GM10847 (cell line): ENCODE data around the gene VMP1.

Experiments
- POLR2A ChIP-seq: IDR thresholded peaks from 2 replicates; pipeline ENCODE4 v1.6.1; 2011; ENCODE audit not compliant: insufficient read length; ENCODE audit errors: extremely low read depth

Gene VMP1

DNA sequence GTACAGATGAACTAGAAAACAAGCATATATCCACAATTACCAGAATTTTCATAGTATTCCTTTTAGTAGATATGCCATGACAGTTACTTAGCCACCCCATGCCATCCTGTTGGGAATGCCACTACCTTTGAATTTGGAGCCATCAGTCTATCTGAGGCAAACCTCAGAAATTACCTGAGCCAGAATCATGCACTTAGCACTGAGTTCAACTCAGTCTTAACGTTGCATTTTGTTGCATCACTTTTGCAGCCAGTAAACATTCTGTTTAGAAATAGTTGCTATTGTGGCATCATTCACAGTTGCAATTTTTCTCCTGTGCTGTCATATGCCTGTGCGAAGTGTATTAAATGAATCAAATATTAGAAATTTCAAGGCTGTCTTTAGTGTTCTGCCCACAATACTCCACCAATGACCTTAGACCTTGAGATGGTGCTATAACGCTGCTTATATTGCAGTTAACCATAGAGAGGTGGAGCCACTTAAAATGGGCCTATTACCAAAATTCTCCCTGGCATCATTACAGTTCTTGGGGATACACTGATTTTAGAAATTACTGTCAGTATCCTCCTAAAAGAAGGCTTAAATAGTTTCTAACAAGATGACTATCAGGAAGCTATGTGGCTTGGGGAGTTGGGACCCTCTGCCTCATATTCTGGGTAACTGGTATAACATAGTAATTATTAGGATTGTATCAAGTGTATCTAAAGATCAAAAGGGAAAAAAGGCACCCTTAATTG lies 11.3 kb upstream of the VMP1 start:
- no peak for TF ChIP-seq POLR2A

DNA sequence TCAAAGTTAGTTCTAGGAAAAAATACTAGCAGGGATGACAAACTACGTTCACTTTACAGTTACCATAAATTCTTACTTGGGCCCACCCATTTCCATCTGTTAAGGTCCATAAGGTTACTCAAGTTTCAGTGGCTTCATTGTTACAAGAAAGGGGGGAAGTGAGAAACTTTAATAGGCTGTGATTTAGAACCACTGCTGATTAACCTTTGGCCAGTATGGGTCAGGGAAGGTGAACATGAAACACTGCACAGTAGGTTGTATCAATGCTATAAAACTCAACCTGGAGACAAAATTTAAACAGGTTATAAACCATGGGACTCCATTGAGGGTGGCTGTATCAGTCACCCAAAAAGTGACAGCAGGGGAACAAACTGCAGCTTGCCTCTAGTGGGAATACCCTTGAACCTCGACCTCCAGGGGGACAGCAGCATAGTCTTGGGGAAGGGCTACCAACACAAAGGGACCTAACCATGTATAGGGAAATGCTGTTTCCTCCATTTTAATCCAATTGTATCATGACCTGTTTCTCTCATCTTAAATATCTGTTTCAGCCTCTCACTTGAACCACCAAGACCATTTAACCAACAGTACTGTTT lies 10.7 kb upstream of the VMP1 start:
- no peak for TF ChIP-seq POLR2A

DNA sequence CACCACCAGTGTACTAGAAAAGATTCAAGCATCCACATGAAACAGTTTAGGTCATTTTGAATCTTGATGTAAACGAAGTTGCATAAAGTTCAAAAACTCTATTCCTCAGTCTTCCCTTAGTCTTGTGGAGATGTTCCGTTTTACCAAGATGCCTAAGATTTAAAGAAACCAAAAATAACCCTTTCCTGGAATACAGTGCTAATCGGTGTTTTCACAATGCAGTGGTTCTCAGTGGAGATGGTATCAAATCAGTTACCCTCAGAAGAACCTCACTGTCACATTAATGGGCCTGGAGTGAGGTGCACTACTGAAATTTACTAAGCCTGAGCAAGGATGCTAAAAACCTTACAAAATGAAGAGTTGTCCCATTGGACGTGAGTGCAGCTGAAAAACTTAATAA lies 9.3 kb upstream of the VMP1 start:
- no peak for TF ChIP-seq POLR2A

DNA sequence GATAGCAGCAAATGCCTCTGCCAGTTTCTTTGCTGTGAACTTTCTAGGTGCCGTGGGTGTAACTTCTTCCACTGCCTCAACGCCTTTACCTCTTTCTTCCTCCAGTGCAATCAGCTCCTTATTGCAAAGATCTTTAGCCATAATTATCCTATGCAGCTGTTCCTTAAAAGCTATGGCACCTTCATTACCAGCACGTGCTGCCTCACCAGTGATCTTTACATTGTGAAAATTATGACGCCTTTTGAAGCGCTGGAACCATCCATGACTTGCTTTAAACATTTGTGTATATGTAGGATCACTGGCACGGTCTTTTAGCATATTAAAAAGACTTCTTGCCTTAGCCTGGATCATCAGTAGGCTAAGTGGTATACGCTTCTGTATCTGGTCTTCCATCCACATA lies 8.2 kb upstream of the VMP1 start:
- no peak for TF ChIP-seq POLR2A

DNA sequence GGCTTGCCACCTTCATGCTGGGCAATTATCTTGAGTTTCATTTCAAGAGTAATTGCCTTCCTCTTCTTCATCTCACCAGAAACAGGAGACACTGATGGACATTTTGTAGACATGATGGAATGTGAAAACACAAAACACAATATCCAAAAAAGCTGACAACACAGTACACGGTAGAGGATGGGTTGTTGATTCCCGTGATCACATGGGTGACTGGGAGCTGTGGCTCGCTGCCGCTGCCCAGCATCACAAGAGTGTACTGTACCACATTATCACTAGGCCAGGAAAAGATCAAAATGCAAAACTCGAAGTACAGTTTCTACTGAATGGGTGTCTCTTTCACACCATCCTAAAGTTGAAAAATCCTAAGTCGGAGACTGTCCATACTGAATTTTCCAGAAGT lies 7.7 kb upstream of the VMP1 start:
- no peak for TF ChIP-seq POLR2A

DNA sequence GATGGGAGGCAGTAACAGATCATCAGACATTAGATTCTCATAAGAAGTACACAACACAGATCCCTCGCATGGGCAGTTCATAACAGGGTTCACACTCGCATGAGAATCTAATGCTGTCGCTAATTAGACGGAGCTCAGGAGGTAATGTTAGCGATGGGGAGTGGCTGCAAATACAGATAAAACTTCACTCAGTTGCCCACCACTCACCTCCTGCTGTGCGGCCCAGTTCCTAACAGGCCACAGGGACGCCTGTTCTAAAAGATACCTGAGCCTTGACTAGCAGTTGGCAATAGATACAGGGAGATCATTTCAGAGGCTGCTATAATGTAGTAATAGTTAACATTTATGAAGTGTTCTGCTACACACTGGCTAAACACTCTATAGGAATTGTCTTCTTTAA lies 5.2 kb upstream of the VMP1 start:
- no peak for TF ChIP-seq POLR2A

DNA sequence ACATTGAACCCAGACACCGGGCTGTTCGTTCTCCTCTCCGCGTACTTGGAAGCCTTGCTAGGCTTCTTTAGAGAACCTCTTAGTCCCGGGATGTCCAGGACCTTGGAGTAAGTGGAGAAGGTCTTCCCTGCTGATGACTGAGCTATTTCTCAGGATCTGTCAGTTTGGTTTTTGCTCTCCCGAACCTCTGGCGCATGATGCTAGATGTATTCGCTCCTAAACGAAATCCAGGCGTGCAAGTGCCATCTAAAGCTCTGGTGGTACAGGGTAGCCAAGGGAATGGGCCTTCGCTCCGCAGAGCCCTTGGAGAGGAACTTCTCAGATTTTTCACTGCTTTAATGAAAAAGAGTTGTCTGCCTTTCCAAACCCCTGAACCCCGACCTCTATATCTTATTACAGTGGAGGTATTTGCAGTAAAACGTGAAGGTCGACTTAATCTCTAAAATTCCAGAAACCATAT lies 547 bp downstream of the VMP1 start:
- TF ChIP-seq POLR2A = no peak

DNA sequence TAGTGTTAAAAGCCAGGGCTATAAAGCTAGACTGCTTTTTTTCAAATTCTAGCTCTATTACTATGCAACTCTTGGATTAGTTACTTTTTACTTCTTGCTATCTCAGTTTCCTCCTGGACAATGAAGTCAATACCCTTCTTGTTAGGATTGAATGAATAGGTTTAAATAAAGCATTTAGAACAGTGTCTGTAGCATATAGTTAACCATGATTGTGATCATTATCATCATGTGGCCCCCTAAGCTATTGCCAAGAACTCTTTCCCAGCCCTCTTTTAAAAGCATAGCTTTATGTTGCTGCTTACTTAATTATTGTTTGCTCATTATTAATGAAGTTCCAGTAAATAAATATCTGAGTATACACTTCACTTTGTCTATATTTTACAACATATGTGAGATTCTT lies 4.5 kb downstream of the VMP1 start:
- TF ChIP-seq POLR2A = no peak

DNA sequence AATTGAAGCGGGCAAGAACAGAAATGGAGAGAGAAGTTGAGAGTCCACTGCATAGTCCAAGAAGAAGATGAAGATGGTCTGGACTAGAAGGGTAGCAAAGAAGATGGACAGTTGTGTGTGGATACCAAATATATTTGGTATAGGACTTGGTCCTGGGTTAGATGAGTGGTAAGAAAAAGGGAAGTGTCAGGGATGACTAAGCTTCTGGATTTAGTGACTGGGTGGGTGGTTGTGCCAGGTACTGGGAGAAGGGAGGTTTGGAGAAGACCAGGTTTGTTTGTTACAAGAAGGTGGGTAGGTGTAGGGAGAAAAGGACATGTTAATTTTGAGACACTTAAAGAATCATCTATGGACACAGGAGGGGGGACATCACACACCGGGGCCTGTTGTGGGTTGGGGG lies 5.4 kb downstream of the VMP1 start:
- TF ChIP-seq POLR2A = no peak

DNA sequence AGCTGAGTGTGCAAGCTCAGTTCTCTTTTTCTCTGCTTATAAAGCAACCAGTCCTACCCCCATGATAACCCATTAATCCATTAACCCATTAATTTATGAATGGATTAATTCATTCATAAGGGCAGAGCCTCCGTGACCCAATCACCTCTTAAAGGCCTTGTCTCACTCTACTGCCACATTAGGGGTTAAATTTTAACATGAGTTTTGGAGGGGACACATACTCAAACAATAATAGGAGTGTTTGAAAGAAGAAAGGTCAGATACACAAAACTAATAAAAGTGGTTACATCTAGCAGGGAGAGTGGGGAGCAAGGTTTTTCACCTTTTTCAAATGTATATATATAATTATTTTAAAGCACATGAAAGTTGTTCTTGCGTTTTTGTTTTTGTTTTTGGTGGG lies 6.8 kb downstream of the VMP1 start:
- TF ChIP-seq POLR2A = no peak

DNA sequence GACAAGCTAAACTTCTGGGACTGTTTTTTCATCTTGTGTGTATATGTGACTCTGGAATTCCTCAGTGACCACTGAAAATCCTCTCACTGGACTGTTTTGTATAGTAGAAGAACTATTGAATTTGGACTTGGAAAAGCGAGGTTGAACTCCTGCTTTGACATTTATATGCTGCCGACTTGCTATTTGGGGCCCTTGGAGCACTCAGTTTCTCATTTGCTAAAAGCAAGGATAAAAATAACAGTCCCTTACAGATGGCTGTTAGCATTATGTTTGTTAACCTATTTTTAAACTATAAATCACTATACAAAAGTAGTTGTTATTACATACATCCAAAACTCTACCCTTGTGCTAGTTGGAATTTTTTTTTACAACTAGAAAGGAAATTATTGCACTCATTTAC lies 9.0 kb downstream of the VMP1 start:
- TF ChIP-seq POLR2A = no peak

DNA sequence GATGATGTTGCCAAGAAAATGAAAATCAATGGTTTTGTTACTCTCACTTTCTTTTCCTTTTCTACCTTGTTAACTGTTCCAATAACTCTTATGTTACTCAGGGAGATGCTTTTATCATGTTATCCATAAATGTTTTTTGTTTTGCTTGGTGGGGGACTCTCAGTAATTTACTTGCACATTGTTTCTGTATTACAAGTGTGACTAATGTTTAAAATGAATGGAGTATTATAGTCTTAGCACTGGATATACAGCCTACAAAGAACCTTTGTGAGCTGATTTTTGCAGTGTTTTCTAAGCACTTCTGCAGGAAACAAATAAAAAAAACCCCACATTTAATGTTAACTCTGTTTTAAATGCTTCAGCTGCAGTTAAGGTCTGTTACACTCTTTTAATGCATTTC lies 12.1 kb downstream of the VMP1 start:
- TF ChIP-seq POLR2A = no peak

DNA sequence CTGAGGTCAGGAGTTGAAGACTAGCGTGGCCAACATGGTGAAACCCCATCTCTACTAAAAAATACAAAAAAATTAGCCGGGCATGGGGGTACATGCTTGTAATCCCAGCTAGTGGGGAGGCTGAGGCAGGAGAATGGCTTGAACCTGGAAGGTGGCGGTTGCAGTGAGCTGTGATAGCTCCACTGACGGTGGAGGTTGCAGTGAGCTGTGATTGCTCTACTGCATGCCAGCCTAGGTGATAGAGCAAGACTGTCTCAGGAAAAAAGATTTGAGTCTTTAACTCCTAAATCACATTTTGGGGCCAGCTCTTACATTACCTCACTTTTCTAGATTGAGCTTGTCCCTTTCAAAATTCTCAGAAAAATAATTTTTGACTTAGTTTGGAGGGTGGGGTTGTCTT lies 15.2 kb downstream of the VMP1 start:
- no peak for TF ChIP-seq POLR2A

DNA sequence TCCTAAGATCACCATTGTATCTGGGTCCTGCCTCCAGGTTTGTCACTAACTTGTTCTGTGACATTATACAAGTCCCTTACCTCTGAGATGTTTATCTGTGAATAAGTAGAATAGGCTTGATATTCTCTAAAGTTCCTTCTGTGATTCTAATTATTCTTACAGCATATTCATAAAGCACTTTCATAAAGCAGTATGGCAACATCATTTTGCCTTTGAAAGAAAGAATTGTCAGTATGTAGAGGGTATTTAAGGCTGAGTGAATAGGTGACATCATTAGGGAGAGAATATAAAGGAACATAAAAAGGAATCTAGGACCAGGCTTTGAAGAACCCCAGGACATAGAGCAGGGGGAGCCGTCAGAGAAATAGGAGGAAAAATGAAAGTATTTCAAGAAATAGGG lies 15.6 kb downstream of the VMP1 start:
- TF ChIP-seq POLR2A = no peak

DNA sequence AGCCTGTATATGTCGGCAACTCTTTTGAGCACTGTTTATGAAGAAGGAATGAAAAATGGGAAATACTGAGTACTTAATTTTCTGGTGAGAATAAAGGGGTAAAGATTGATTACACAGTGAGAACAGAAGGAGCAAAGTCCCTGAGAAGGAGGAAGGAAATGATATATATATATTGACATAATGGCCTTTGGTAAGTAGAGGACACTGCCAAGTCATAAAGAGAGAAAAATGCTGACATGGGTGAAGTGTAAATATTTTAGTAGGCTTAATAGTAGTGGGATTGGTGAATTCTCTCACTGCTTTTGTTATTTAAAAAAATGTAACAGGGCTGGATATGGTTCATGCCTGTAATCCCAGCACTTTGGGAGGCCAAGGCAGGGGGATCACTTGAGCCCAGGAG lies 16.2 kb downstream of the VMP1 start:
- TF ChIP-seq POLR2A = no peak

DNA sequence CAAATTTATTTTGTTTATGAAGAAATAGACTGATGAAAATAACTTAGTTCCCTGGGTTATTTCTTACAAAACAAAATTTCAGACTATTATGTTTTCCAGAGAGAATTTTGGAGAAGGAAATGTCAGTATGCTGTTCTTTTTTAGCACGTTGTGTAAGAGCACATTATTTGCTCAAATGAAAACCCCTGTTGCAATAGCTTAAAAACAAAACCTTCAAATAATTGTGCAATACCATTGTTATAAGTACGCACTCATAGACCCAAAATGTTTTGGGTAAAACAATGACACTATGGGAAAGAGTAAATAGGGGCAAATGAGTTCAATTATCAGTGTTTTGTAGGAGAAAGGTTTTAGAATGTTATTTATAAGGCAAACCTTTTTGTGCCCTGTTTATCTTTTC lies 18.2 kb downstream of the VMP1 start:
- no peak for TF ChIP-seq POLR2A

DNA sequence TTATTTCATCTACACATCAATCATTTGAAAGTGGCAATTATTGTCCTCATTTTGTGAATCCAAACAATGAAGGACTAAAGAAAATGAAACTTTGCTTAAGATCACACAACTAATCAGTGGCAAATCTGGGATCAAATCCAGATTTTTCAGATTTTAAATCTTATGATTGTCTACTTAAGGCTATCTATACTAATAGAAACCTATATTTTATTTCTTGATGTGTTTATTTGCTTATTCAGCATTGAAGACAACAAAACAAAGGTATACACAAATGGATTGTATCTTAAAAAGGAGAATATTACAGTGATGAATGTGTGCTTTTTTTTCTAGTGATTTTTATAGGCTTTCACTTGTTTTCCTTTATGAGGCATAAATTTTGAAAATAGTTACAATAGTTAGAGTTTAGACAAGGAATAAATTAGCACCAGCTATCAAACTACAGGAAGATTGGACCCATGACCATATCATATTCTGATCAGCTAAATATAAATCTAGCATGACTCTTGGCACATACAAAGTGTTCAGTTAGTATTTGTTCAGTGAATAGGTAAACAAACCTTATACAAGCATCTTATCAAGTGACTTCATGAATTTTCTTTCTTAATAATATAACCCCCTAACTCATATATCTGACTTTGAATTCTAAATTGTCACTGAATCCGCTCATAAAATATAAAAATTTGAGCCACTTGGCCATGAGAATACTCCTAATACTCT lies 20.5 kb downstream of the VMP1 start:
- no peak for TF ChIP-seq POLR2A

DNA sequence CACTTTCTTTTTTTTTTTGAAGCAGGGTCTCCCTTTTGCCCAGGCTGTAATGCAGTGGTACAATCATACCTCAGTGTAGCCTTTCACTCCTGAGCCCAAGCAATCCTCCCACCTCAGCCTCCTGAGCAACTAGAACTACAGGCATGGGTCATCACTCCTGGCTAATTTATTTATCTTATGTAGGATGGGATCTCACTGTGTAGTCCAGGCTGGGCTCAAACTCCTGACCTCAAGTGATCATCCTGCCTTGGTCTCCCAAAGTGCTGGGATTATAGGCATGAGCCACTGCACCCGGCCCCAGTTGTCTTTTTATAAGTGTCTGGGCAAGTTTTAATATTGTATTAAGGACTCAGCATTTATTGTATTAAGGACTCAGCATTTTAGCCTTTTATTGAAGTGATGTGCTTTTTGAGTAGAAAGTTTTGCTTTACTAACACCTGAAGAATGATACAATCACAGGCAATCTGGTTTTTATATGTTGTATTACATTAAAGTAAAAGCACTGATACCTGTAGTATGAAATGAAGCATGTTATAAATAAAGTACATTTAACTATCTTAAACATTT lies 22.9 kb downstream of the VMP1 start:
- TF ChIP-seq POLR2A = no peak
